Loucy (cell line): ENCODE data around the gene TMEM158.

Experiments used
- H2AFZ ChIP-seq: fragments of 200-600 bp; sonication (generic); 2 replicates; pipeline ENCODE4 v1.6.0; 2016; ENCODE audit warnings: antibody characterized with exemption, mild to moderate bottlenecking, low read length, moderate library complexity
- H3F3A ChIP-seq: fragments of 200-600 bp; 2 replicates; pipeline ENCODE4 v1.6.0; 2016; ENCODE audit warnings: antibody characterized with exemption, low read depth, mild to moderate bottlenecking
- H3K27me3 ChIP-seq: fragments of 200-600 bp; sonication (generic); 2 replicates; pipeline ENCODE4 v1.6.1; 2014; ENCODE audit warnings: low read length, mild to moderate bottlenecking; ENCODE audit not compliant: insufficient read depth, poor library complexity, severe bottlenecking
- H3K36me3 ChIP-seq: fragments of 200-600 bp; sonication (generic); 2 replicates; pipeline ENCODE4 v1.6.1; 2016; ENCODE audit warnings: low read length; ENCODE audit not compliant: insufficient read depth
- H3K4me1 ChIP-seq: fragments of 200-600 bp; sonication (generic); 2 replicates; pipeline ENCODE4 v1.5.1; 2014; ENCODE audit warnings: low read length, mild to moderate bottlenecking; ENCODE audit not compliant: insufficient read depth, poor library complexity, severe bottlenecking
- H3K4me2 ChIP-seq: fragments of 200-600 bp; sonication (generic); 2 replicates; pipeline ENCODE4 v1.6.0; 2014; ENCODE audit warnings: antibody characterized with exemption, low read length, low read depth, mild to moderate bottlenecking; ENCODE audit not compliant: poor library complexity, severe bottlenecking
- H3K4me3 ChIP-seq: fragments of 200-600 bp; sonication (generic); 2 replicates; pipeline ENCODE4 v1.5.1; 2014; ENCODE audit warnings: low read length, mild to moderate bottlenecking, mixed read lengths; ENCODE audit not compliant: poor library complexity, severe bottlenecking
- H3K79me2 ChIP-seq: fragments of 200-600 bp; sonication (generic); 2 replicates; pipeline ENCODE4 v1.6.1; 2014; ENCODE audit warnings: low read length; ENCODE audit not compliant: insufficient read depth
- H3K9ac ChIP-seq: fragments of 200-600 bp; sonication (generic); 2 replicates; pipeline ENCODE4 v1.6.0; 2014; ENCODE audit warnings: mild to moderate bottlenecking, low read depth, low read length, moderate library complexity; ENCODE audit not compliant: poor library complexity, severe bottlenecking
- H3K9me2 ChIP-seq: fragments of 200-600 bp; sonication (generic); replicated peaks from 2 replicates; pipeline ENCODE4 v1.6.1; 2016; ENCODE audit warnings: low read depth, low read length, mixed read lengths
- H3K9me3 ChIP-seq: fragments of 200-600 bp; sonication (generic); 2 replicates; pipeline ENCODE4 v1.6.1; 2014; ENCODE audit warnings: mild to moderate bottlenecking, antibody characterized with exemption, low read length, low read depth; ENCODE audit not compliant: insufficient read depth
- H4K20me1 ChIP-seq: fragments of 200-600 bp; sonication (generic); 2 replicates; pipeline ENCODE4 v1.6.0; 2014; ENCODE audit warnings: antibody characterized with exemption, low read length, mild to moderate bottlenecking; ENCODE audit not compliant: insufficient read depth, poor library complexity, severe bottlenecking
- EZH2phosphoT487 ChIP-seq: fragments of 200-600 bp; IDR thresholded peaks from 2 replicates; pipeline ENCODE4 v1.6.1; 2018; ENCODE audit warnings: antibody characterized with exemption, mild to moderate bottlenecking, moderate library complexity, borderline replicate concordance
- TF ChIP-seq, protein P1 (sequence below): fragments of 200-600 bp; sonication (generic); conservative IDR thresholded peaks from 2 replicates; pipeline ENCODE4 v1.5.1; 2014; ENCODE audit warnings: mild to moderate bottlenecking, antibody characterized with exemption, low read length

The TMEM158 gene

DNA sequence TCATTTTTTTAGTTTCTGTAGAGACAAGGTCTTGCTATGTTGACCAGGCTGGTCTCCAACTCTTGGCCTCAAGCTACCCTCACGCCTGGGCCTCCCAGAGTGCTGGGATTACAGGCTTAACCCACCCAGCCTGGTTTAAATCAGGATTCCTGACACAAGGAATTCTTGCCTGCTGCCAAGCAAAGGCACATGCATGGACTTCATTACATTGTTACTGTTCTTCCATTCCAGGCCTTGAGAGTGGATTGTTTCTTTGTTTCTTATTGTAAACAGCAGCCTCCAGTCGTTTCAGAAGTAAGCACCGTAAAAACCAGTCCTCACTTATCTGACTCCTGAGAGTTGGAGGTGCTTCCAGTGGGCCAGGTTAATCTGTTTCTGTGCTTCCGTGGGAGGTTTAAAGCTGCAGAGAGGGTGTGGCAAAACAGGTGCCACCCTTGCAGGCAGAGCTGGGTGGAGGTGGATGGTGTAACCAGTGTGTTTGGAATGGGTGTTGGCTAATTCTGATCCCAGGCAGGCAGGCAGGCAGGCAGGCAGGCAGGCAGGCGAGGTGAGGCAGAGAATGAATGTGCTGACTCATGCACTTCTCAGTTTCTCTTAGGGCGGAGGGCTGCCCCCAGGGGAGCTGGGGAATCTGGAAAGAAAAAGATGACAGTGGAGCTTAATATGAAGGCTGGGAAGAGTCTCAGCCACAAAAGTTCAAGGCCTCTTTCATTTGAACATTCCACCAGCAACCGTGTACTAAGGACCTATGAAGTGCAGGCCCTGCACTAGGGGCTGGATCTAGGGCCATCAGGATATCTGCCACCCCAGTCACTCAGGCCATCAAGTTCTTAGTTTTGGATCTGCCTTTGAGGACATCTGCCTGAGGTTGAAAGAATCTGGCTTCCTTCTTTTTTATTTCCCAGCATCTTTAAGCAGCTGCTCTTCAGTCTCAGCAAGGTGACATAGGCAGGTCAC is 42.9 kb downstream of the TMEM158 start:
- H3K27me3 ChIP-seq = no peaks in the 10 kb centered on the region
- H2AFZ ChIP-seq = 0 out of 2 replicates have a peak overlapping the region, but pooled peaks have one; percentile 33
- no peak overlapping the region for H3K4me2 ChIP-seq
- H3K79me2 ChIP-seq = no peaks in the 10 kb centered on the region
- H4K20me1 ChIP-seq = no peaks in the 10 kb centered on the region
- no peaks in the 10 kb centered on the region for H3K9me3 ChIP-seq
- no peak overlapping the region for H3K4me3 ChIP-seq
- peaks cover 43% of the 10 kb centered on the region for H3K4me1 ChIP-seq
- peak overlapping the region; percentile 11 for H3K9ac ChIP-seq
- H3K36me3 ChIP-seq = no peaks in the 10 kb centered on the region
- H3K9me2 ChIP-seq = no peaks in the 10 kb centered on the region
- TF ChIP-seq EZH2phosphoT487 = no peak
- TF ChIP-seq, protein P1, sequence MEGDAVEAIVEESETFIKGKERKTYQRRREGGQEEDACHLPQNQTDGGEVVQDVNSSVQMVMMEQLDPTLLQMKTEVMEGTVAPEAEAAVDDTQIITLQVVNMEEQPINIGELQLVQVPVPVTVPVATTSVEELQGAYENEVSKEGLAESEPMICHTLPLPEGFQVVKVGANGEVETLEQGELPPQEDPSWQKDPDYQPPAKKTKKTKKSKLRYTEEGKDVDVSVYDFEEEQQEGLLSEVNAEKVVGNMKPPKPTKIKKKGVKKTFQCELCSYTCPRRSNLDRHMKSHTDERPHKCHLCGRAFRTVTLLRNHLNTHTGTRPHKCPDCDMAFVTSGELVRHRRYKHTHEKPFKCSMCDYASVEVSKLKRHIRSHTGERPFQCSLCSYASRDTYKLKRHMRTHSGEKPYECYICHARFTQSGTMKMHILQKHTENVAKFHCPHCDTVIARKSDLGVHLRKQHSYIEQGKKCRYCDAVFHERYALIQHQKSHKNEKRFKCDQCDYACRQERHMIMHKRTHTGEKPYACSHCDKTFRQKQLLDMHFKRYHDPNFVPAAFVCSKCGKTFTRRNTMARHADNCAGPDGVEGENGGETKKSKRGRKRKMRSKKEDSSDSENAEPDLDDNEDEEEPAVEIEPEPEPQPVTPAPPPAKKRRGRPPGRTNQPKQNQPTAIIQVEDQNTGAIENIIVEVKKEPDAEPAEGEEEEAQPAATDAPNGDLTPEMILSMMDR = no peak
- no peaks in the 10 kb centered on the region for H3F3A ChIP-seq

DNA sequence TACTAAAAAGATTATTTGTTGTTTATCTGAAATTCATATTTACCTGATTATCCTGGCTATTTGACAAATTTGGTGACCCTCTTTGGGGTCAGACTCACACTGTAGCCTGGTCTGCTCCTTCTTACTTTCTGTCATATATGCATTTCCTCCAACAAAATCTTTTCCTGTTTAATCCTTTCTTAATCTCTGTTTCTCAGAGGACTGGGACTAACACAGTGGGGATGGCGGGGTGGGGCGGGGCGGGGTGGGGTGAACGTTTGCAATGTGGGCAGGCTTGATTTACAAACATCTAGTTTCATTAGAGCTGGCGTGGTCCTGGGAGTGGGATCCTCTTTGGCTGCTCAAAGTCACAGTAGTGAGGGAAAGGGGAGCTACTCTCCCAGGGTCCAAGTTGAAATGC is 44.6 kb downstream of the TMEM158 start:
- Histone ChIP-seq H3K27me3 (no peaks in the 10 kb centered on the region), H3F3A (no peaks in the 10 kb centered on the region), H3K4me1 (peaks cover 33% of the 10 kb centered on the region), H3K36me3 (no peaks in the 10 kb centered on the region), H3K79me2 (no peaks in the 10 kb centered on the region), H4K20me1 (no peaks in the 10 kb centered on the region), H3K4me3 (no peak overlapping the region), H3K9me2 (no peaks in the 10 kb centered on the region), H3K9me3 (no peaks in the 10 kb centered on the region), H3K4me2 (no peak overlapping the region), H2AFZ (no peak overlapping the region), H3K9ac (no peak overlapping the region)
- TF ChIP-seq EZH2phosphoT487 = no peak
- TF ChIP-seq, protein P1 = no peak

DNA sequence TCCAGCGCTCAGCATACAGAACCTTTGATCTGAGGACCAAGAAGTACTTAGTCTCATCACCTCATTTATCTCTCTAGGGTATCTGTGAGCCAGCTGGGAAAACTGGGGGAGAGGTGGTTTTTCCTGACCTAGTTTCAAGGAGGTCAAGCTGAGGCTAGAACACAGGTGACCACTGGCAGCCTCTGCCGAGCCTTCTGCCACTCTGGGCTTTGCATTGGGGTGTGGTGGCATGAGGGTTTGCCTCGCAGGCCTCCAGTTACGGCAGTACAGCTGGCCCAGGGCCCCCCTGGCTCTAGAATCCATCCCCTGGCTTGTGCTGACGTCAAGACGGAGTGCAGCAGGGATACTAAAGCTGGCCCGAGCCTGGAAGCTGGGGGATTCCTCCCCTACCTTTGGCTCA is 45.2 kb downstream of the TMEM158 start:
- no peaks in the 10 kb centered on the region for H4K20me1 ChIP-seq
- no peaks in the 10 kb centered on the region for H3F3A ChIP-seq
- no peaks in the 10 kb centered on the region for H3K9me3 ChIP-seq
- TF ChIP-seq, protein P1 = no peak
- no peak overlapping the region for H3K9ac ChIP-seq
- H2AFZ ChIP-seq = no peak overlapping the region
- no peaks in the 10 kb centered on the region for H3K79me2 ChIP-seq
- H3K27me3 ChIP-seq = no peaks in the 10 kb centered on the region
- peaks cover 33% of the 10 kb centered on the region for H3K4me1 ChIP-seq
- H3K9me2 ChIP-seq = no peaks in the 10 kb centered on the region
- no peak overlapping the region for H3K4me3 ChIP-seq
- H3K4me2 ChIP-seq = no peak overlapping the region
- H3K36me3 ChIP-seq = no peaks in the 10 kb centered on the region
